Stimulated activated naive CD8-positive, alpha-beta T cell treated with anti-CD3 and anti-CD28 coated beads, Interleukin-15, Interleukin-2, amounts not matched to agents 100 ng/mL and 50 ng/mL, for 24 hours (primary cell): Measurements from ENCODE around the gene USP35.
"Not testable (repeated sequence)": the region's sequence is repeated elsewhere in the genome, so short reads cannot be mapped to it uniquely, and the experiment has no call there.

Source experiments
- H3K27ac Mint-ChIP-seq: one replicate; pipeline ENCODE4 v1.8.0; 2021; ENCODE audit warnings: mild to moderate bottlenecking, mixed read lengths
- H3K27me3 Mint-ChIP-seq: one replicate; pipeline ENCODE4 v1.8.0; 2021; ENCODE audit warnings: mixed read lengths
- H3K36me3 Mint-ChIP-seq: one replicate; pipeline ENCODE4 v1.8.0; 2021; ENCODE audit warnings: low read depth, mixed read lengths
- H3K4me1 Mint-ChIP-seq: one replicate; pipeline ENCODE4 v1.8.0; 2021; ENCODE audit warnings: low read depth, mixed read lengths
- H3K4me3 Mint-ChIP-seq: one replicate; pipeline ENCODE4 v1.8.0; 2021; ENCODE audit warnings: mild to moderate bottlenecking, mixed read lengths
- H3K9me3 Mint-ChIP-seq: one replicate; pipeline ENCODE4 v1.8.0; 2021; ENCODE audit warnings: mixed read lengths

The USP35 gene

GRCh38 chr11:78161962-78162371 is 26.8 kb upstream of the USP35 start:
- Mint-ChIP-seq H3K4me3 (no peak overlapping the region), H3K4me1 (no peaks in the 10 kb centered on the region), H3K27ac (no peak overlapping the region)

DNA sequence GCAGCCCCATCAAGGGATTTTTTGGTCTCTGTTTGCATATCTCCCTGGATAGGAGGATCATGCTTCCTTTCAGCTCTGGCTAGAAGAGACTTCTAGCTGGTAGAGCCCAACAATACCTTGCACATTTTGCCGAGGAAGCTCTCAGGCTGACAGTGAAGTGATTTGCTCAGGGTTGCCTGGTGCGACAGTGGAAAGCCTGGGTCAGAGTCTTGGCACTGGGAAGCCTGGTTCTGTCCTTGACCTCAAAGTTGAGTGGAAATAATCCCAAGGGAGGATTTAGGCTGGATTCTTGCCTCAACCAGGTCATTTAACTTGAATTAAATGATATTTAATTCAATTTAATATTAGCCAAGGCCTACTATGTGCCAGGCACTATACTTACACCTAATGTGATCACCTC is 24.9 kb upstream of the USP35 start:
- Mint-ChIP-seq H3K36me3 (no peaks in the 10 kb centered on the region), H3K4me1 (no peaks in the 10 kb centered on the region), H3K27ac (no peak overlapping the region), H3K9me3 (no peaks in the 10 kb centered on the region), H3K27me3 (no peaks in the 10 kb centered on the region), H3K4me3 (no peak overlapping the region)

More at GRCh38 chr11:78161962-78162371, 26.8 kb upstream of the USP35 start:
- H3K36me3 Mint-ChIP-seq, result no peaks in the 10 kb centered on the region
- H3K27me3 Mint-ChIP-seq, result no peaks in the 10 kb centered on the region
- no peaks in the 10 kb centered on the region for H3K9me3 Mint-ChIP-seq

DNA sequence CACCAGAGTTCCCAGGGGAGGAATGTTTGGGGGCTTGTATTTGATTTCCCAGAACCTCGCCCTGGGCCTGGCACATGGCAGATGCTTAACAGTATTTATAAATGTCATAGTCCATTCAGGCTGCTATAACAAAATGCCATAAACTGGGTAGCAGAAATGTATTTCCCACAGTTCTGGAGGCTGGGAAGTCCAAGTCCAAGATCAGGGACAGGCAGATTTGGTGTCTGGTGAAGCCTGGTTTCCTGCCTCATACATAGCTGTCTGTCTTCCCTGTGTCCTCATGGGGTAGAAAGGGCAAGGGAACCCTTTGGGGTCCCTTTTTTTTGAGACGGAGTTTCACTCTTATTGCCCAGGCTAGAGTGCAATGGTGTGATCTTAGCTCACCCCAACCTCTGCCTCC is 24.2 kb upstream of the USP35 start:
- H3K27me3 Mint-ChIP-seq, result no peaks in the 10 kb centered on the region
- no peak overlapping the region for H3K27ac Mint-ChIP-seq
- no peak overlapping the region for H3K4me3 Mint-ChIP-seq
- no peaks in the 10 kb centered on the region for H3K36me3 Mint-ChIP-seq
- H3K9me3 Mint-ChIP-seq, result no peaks in the 10 kb centered on the region
- no peaks in the 10 kb centered on the region for H3K4me1 Mint-ChIP-seq

DNA sequence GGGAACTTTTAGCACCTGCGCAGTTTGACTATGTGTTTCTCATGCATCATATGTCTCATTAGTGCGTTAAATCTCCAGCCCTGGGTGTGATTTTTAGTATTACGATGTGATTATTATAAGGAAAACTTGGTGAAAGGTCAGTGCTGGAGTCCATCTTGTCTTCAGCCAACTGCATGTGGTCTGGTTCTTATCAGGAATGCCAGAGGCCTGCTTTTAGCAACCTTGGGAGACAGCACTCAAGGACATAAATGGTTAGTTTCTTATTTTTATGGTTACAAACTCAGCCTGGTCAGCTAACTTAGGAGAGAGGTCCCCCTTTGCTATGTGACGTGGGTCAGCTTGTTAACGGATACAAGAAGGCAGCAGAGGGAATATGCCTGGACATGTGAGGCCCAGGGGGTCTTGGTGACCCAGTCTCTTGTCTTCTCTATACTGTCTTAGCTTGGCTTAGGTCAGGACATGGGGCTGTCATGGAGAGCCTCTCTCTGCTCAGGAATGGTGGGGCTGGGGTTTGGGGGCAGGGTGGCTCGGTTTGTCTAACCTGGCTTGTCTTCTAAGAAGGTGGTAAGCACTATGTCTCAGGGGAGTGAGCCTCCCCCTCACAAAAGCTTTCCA is 21.8 kb upstream of the USP35 start:
- Mint-ChIP-seq H3K9me3 (no peaks in the 10 kb centered on the region), H3K36me3 (no peaks in the 10 kb centered on the region), H3K4me1 (no peaks in the 10 kb centered on the region), H3K27me3 (no peaks in the 10 kb centered on the region), H3K27ac (no peak overlapping the region), H3K4me3 (no peak overlapping the region)

- H3K9me3 Mint-ChIP-seq, result no peaks in the 10 kb centered on the region
- no peaks in the 10 kb centered on the region for H3K27me3 Mint-ChIP-seq
- H3K36me3 Mint-ChIP-seq, result peaks cover 6% of the 10 kb centered on the region
- no peaks in the 10 kb centered on the region for H3K4me1 Mint-ChIP-seq
- H3K4me3 Mint-ChIP-seq, result no peak overlapping the region
- H3K27ac Mint-ChIP-seq, result no peak overlapping the region
Observed at GRCh38 chr11:78168539-78169477, 19.9 kb upstream of the USP35 start.

GRCh38 chr11:78170413-78170812 is 18.3 kb upstream of the USP35 start:
- Mint-ChIP-seq H3K9me3 (no peaks in the 10 kb centered on the region), H3K36me3 (peaks cover 8% of the 10 kb centered on the region), H3K4me3 (no peak overlapping the region), H3K27ac (no peak overlapping the region), H3K4me1 (no peaks in the 10 kb centered on the region), H3K27me3 (no peaks in the 10 kb centered on the region)

GRCh38 chr11:78170874-78171549 is 17.7 kb upstream of the USP35 start:
- Mint-ChIP-seq H3K27ac (no peak overlapping the region), H3K36me3 (peaks cover 8% of the 10 kb centered on the region), H3K27me3 (no peaks in the 10 kb centered on the region), H3K4me1 (no peaks in the 10 kb centered on the region), H3K9me3 (no peaks in the 10 kb centered on the region), H3K4me3 (no peak overlapping the region)

GRCh38 chr11:78171951-78172350 is 16.8 kb upstream of the USP35 start:
- no peak overlapping the region for H3K27ac Mint-ChIP-seq
- H3K4me3 Mint-ChIP-seq, result no peak overlapping the region
- H3K36me3 Mint-ChIP-seq, result peaks cover 16% of the 10 kb centered on the region
- H3K9me3 Mint-ChIP-seq, result no peaks in the 10 kb centered on the region
- no peaks in the 10 kb centered on the region for H3K4me1 Mint-ChIP-seq
- H3K27me3 Mint-ChIP-seq, result no peaks in the 10 kb centered on the region

- peaks cover 25% of the 10 kb centered on the region for H3K36me3 Mint-ChIP-seq
Observed at GRCh38 chr11:78175862-78176261, 12.9 kb upstream of the USP35 start.

DNA sequence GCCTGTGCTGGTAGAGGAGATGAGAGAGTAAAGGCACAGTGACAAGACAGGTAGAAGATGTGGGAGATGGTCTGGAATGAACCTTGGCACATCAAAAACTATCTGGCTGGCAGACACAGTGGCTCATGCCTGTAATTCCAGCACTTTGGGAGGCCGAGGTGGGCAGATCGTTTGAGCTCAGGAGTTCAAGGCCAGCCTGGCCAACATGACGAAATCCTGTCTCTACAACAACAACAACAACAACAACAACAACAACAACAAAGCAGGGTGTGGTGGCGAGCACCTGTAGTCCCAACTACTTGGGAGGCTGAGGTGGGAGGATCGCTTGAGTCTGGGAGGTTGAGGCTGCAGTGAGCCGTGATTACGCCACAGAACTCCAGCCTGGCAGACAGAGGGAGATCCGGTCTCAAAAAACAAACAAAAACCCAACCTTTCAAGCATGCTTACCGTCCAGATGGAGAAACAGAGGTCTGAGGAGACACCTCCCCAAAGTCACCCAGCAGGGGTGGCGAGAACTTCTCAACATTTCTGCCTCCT is 12.0 kb upstream of the USP35 start:
- Mint-ChIP-seq H3K27me3 (no peaks in the 10 kb centered on the region), H3K27ac (no peak overlapping the region), H3K4me3 (no peak overlapping the region), H3K4me1 (no peaks in the 10 kb centered on the region), H3K36me3 (peaks cover 28% of the 10 kb centered on the region), H3K9me3 (no peaks in the 10 kb centered on the region)

More at GRCh38 chr11:78175862-78176261, 12.9 kb upstream of the USP35 start:
- not testable (repeated sequence) for H3K27ac Mint-ChIP-seq, H3K4me1 Mint-ChIP-seq, H3K27me3 Mint-ChIP-seq, H3K9me3 Mint-ChIP-seq, H3K4me3 Mint-ChIP-seq

GRCh38 chr11:78177216-78177615 is 11.5 kb upstream of the USP35 start:
- H3K36me3 Mint-ChIP-seq, result peaks cover 28% of the 10 kb centered on the region
- H3K4me3 Mint-ChIP-seq, result no peak overlapping the region
- H3K27ac Mint-ChIP-seq, result no peak overlapping the region
- no peaks in the 10 kb centered on the region for H3K9me3 Mint-ChIP-seq
- no peaks in the 10 kb centered on the region for H3K4me1 Mint-ChIP-seq
- no peaks in the 10 kb centered on the region for H3K27me3 Mint-ChIP-seq

- H3K27ac Mint-ChIP-seq, result no peak overlapping the region
- H3K4me3 Mint-ChIP-seq, result no peak overlapping the region
- no peaks in the 10 kb centered on the region for H3K27me3 Mint-ChIP-seq
- no peaks in the 10 kb centered on the region for H3K4me1 Mint-ChIP-seq
- H3K9me3 Mint-ChIP-seq, result no peaks in the 10 kb centered on the region
- peaks cover 24% of the 10 kb centered on the region for H3K36me3 Mint-ChIP-seq
Observed at GRCh38 chr11:78179459-78180071, 9.2 kb upstream of the USP35 start.

- Mint-ChIP-seq H3K9me3 (no peaks in the 10 kb centered on the region), H3K4me3 (no peak overlapping the region), H3K36me3 (peaks cover 24% of the 10 kb centered on the region), H3K27me3 (no peaks in the 10 kb centered on the region), H3K4me1 (peaks cover 2% of the 10 kb centered on the region), H3K27ac (no peak overlapping the region)
Observed at GRCh38 chr11:78180751-78181150, 8.0 kb upstream of the USP35 start.

GRCh38 chr11:78181185-78181584 is 7.5 kb upstream of the USP35 start:
- no peaks in the 10 kb centered on the region for H3K9me3 Mint-ChIP-seq
- no peaks in the 10 kb centered on the region for H3K27me3 Mint-ChIP-seq

More at GRCh38 chr11:78181185-78181584, 7.5 kb upstream of the USP35 start:
- Mint-ChIP-seq H3K4me3 (no peak overlapping the region), H3K4me1 (peaks cover 6% of the 10 kb centered on the region), H3K36me3 (peaks cover 23% of the 10 kb centered on the region), H3K27ac (no peak overlapping the region)
